K562 (cell line): Measurements from ENCODE around the gene MICAL1. TPM values are rescaled to one million over a fixed set of nuclear protein-coding genes. Genes with fewer than 3 reads are reported as not detected.

Experiments
- BRF2 ChIP-seq: IDR thresholded peaks from 3 replicates; pipeline ENCODE4 v1.6.1; 2011; ENCODE audit warnings: borderline replicate concordance, mild to moderate bottlenecking; ENCODE audit not compliant: insufficient read length, insufficient read depth
- CLOCK ChIP-seq: fragments of 250-450 bp; sonication (Bioruptor Pico); IDR thresholded peaks from 2 replicates; pipeline ENCODE4 v1.4.0; 2020; ENCODE audit warnings: mild to moderate bottlenecking, moderate library complexity, borderline replicate concordance
- CTCFL ChIP-seq: IDR thresholded peaks from 2 replicates; pipeline ENCODE4 v1.6.1; 2011; ENCODE audit warnings: borderline replicate concordance, low read depth, mild to moderate bottlenecking, moderate library complexity, low read length; ENCODE audit not compliant: insufficient read depth, poor library complexity, severe bottlenecking
- ELK1 ChIP-seq: sonication (generic); formaldehyde crosslinking; IDR thresholded peaks from 2 replicates; pipeline ENCODE4 v1.8.1; 2022; ENCODE audit warnings: missing genetic modification reagents
- FIP1L1 ChIP-seq: fragments of 200-400 bp; formaldehyde crosslinking; IDR thresholded peaks from 2 replicates; pipeline ENCODE4 v1.6.1; 2018; ENCODE audit warnings: mild to moderate bottlenecking, low read depth, low read length; ENCODE audit not compliant: poor library complexity, severe bottlenecking
- GATA2 ChIP-seq: sonication (generic); formaldehyde crosslinking; IDR thresholded peaks from 2 replicates; pipeline ENCODE4 v1.4.0; 2020; ENCODE audit warnings: mild to moderate bottlenecking, missing genetic modification reagents
- HOMEZ ChIP-seq: fragments of 250-450 bp; sonication (Bioruptor Pico); IDR thresholded peaks from 2 replicates; pipeline ENCODE4 v1.4.0; 2020; ENCODE audit warnings: mild to moderate bottlenecking, moderate library complexity
- HSF4 ChIP-seq: fragments of 250-450 bp; sonication (Bioruptor Pico); IDR thresholded peaks from 2 replicates; pipeline ENCODE4 v2.1.2; 2022; ENCODE audit warnings: mild to moderate bottlenecking, moderate library complexity, borderline replicate concordance
- IFI16 ChIP-seq: fragments of 250-450 bp; sonication (Bioruptor Pico); IDR thresholded peaks from 2 replicates; pipeline ENCODE4 v2.1.2; 2022; ENCODE audit warnings: mild to moderate bottlenecking, inconsistent platforms
- JUN ChIP-seq, 2 experiments: sonication (generic) in 1 of 2; formaldehyde crosslinking in 1 of 2; IDR thresholded peaks; 2 replicates each; pipeline versions ENCODE4 v1.6.1 to v1.8.0; 2012 to 2022; ENCODE audit warnings: borderline replicate concordance in 2 of 2, mild to moderate bottlenecking in 2 of 2, improper control_type of control experiment in 1 of 2, low read depth in 1 of 2, low read length in 1 of 2, missing genetic modification reagents in 1 of 2
- LEF1 ChIP-seq: fragments of 450-650 bp; IDR thresholded peaks from 2 replicates; pipeline ENCODE4 v1.6.1; 2016; ENCODE audit warnings: mild to moderate bottlenecking
- NCOR1 ChIP-seq: fragments of 450-650 bp; IDR thresholded peaks from 2 replicates; pipeline ENCODE4 v1.6.1; 2016; ENCODE audit warnings: mild to moderate bottlenecking, moderate library complexity
- TARDBP ChIP-seq: fragments of 450-650 bp; IDR thresholded peaks from 2 replicates; pipeline ENCODE4 v1.6.1; 2016
- ZBTB26 ChIP-seq: fragments of 450-650 bp; formaldehyde crosslinking; IDR thresholded peaks from 2 replicates; pipeline ENCODE4 v1.4.0; 2022; ENCODE audit warnings: missing genetic modification characterization
- ZNF12 ChIP-seq: sonication (generic); formaldehyde crosslinking; IDR thresholded peaks from 2 replicates; pipeline ENCODE4 v1.4.0; 2020; ENCODE audit warnings: mild to moderate bottlenecking, missing genetic modification reagents
- ZNF41 ChIP-seq: fragments of 250-450 bp; sonication (Bioruptor Pico); conservative IDR thresholded peaks from 2 replicates; pipeline ENCODE4 v1.4.0; 2020; ENCODE audit warnings: mild to moderate bottlenecking
- ZNF77 ChIP-seq: fragments of 250-450 bp; sonication (Bioruptor Pico); IDR thresholded peaks from 2 replicates; pipeline ENCODE4 v1.5.0; 2020
- polyA plus RNA-seq, 8 experiments: library from polyadenylated mRNA; depleted of rRNA in 4 of 8; stranded (reverse) in 5 of 8; unstranded in 3 of 8; fragments of >200 nt; fragmentation: Nextera tagmentation in 2 of 8; fragmentation: Illumina TruSeq in 1 of 8; extraction: Ambion mirVana in 2 of 8; extraction: Trizol in 1 of 8; gene quantifications; 2 replicates each; pipeline versions ENCODE4 v1.2.1 to v1.2.3, GENCODE V29; 2011 to 2014; ENCODE audit warnings: inconsistent platforms in 1 of 8, missing spikeins in 1 of 8
- total RNA-seq, 7 experiments: library from RNA; depleted of rRNA in 6 of 7; stranded (reverse); fragments of >200 nt in 6 of 7; fragmentation: Illumina TruSeq in 2 of 7; extraction: Trizol in 2 of 7; gene quantifications; 2 replicates each; pipeline versions ENCODE4 v1.2.1 to v1.2.3, GENCODE V29; 2011 to 2021; ENCODE audit warnings: low replicate concordance in 1 of 7

Gene MICAL1
- total and polyA plus RNA-seq, 9 of the 15 experiments (the other 6 are each of a cell fraction or from before 2014, with no cell fraction given) = 0.07 to 15.2 (median 7.0) TPM

- TF ChIP-seq HOMEZ (CRISPR knock-in tag) (no peak), CLOCK (CRISPR knock-in tag) (no peak), HSF4 (CRISPR knock-in tag) (no peak), TARDBP (no peak), CTCFL (no peak), ZBTB26 (CRISPR knock-in tag) (no peak), JUN (IDR thresholded peaks at IDR 0.05; ENCODE audit: borderline replicate concordance, low read depth, low read length) (no peak), JUN (CRISPR knock-in tag; IDR thresholded peaks at IDR 0.05; ENCODE audit: borderline replicate concordance) (no peak), ZNF77 (CRISPR knock-in tag) (no peak), IFI16 (CRISPR knock-in tag) (no peak), ZNF12 (CRISPR knock-in tag) (no peak), BRF2 (no peak), FIP1L1 (no peak), NCOR1 (no peak), LEF1 (no peak), ELK1 (CRISPR knock-in tag) (no peak), ZNF41 (CRISPR knock-in tag) (no peak), GATA2 (CRISPR knock-in tag) (no peak)
Measured at GRCh38 chr6:109455437-109456110, at the start of gene MICAL1 (continued).
